ENCODE measurements around the gene MED16. TPM values are rescaled to one million over a fixed set of nuclear protein-coding genes. Genes with fewer than 3 reads are reported as not detected.

MED16 gene
- total and polyA plus RNA-seq, 2 of the 4 experiments (the other 2 are of a cell fraction): 8.1 to 40.2 TPM

- dilution Hi-C loops (cut with HindIII; ENCODE audit: low sequenced_read_pairs, unreplicated experiment) (no loop called here), in situ Hi-C loops (cut with MboI; ENCODE audit: low sequenced_read_pairs) (no loop called here), intact Hi-C loops (cut with micrococcal nuclease) (loop anchor here (1.0 to 2.0 kb wide), 2 partner anchors 56 to 314 kb away; partner anchors contain the start of gene ATP5F1D)
- no peaks in the 10 kb centered on the region for H3K27me3 ChIP-seq (ENCODE audit: control insufficient read depth, insufficient read depth, low read length)
- H3K27ac ChIP-seq (ENCODE audit: insufficient read depth, low read length): peak overlapping the region; percentile 97
- H2BK120ac ChIP-seq (ENCODE audit: low read depth, low read length): peak overlapping the region; percentile 35; the same call in 1 of the 2 replicates
- peaks cover 24% of the 10 kb centered on the region for H3K36me3 ChIP-seq (ENCODE audit: control insufficient read depth, insufficient read depth, low read length)
- peak overlapping the region; percentile 85 for H3K18ac ChIP-seq (ENCODE audit: low read depth, low read length)
- peak overlapping the region; percentile 98 for H3K9ac ChIP-seq (ENCODE audit: low read depth, low read length)
- peak overlapping the region; percentile 90; the same call in 1 of the 2 replicates for H2AK5ac ChIP-seq (ENCODE audit: low read depth, low read length)
- H4K91ac ChIP-seq (ENCODE audit: insufficient read depth, low read depth, low read length): peak overlapping the region; percentile 79
- 0% methylated on average over 2 of the region's 52 CpGs; no CpG with 5 or more reads in 1 of the 2 experiments for WGBS, 2 experiments (ENCODE audit: extremely low coverage in 2 of 2, insufficient read length in 1 of 2)
- peak overlapping the region; percentile 96 for H3K4me3 ChIP-seq (ENCODE audit: insufficient read depth, low read depth, low read length)
- ATAC-seq (ENCODE audit: low read depth) (peak; percentile 18), DNase-seq (no peak)
- ChIA-PET CTCF (interaction anchor here (1.2 kb wide), 1 partner anchor 57 kb away, joined by 3 read pairs; no protein-coding TSS in a partner anchor), POLR2A (ENCODE audit: unreplicated experiment) (no interaction called here)
- no peaks in the 10 kb centered on the region for H3K9me3 ChIP-seq (ENCODE audit: control insufficient read depth, insufficient read depth, low read length)
- H4K5ac ChIP-seq (ENCODE audit: low read depth, low read length): peak overlapping the region; percentile 67
- TF ChIP-seq BHLHE40 (IDR thresholded peaks at IDR 0.05; ENCODE audit: low read depth, low read length) (no peak), CEBPB (IDR thresholded peaks at IDR 0.05; ENCODE audit: low read depth, low read length) (peak; percentile 65), POLR2A (IDR thresholded peaks at IDR 0.05; ENCODE audit: low read depth, low read length) (peak; percentile 5; the same call in 1 of the 2 replicates)
- no peak overlapping the region for H2BK15ac ChIP-seq (ENCODE audit: low read depth, low read length)
- H3K14ac ChIP-seq (replicated peaks; ENCODE audit: low read depth, low read length): peak overlapping the region; percentile 50
- H2BK20ac ChIP-seq (ENCODE audit: low read depth, low read length): no peak overlapping the region
- H4K8ac ChIP-seq (ENCODE audit: low read depth in 2 of 2, low read length in 2 of 2): peak overlapping the region; percentile 57 to 60; a peak in 3 of 4 replicates
- peak overlapping the region; percentile 84 for H3K4ac ChIP-seq (ENCODE audit: low read depth, low read length)
- peak overlapping the region; percentile 99 for H2AK9ac ChIP-seq (replicated peaks; ENCODE audit: low read depth, low read length, poor library complexity)
- H3K23ac ChIP-seq (ENCODE audit: low read depth, low read length): peak overlapping the region; percentile 82; the same call in 1 of the 2 replicates
- H2BK5ac ChIP-seq (ENCODE audit: low read depth, low read length, poor library complexity, severe bottlenecking): peak overlapping the region; percentile 87
- no peaks in the 10 kb centered on the region for H3K9me1 ChIP-seq (ENCODE audit: insufficient read depth, low read length)
- H3K4me1 ChIP-seq (ENCODE audit: control insufficient read depth, insufficient read depth, low read length): peaks cover 5% of the 10 kb centered on the region
- peak overlapping the region; percentile 56 for H3K4me2 ChIP-seq (ENCODE audit: low read depth, low read length)
- peak overlapping the region; percentile 84 for H3K56ac ChIP-seq (ENCODE audit: extremely low read depth, insufficient read depth, low read length)
- no peak overlapping the region for H2AFZ ChIP-seq (replicated peaks; ENCODE audit: low read length, poor library complexity)
- H4K20me1 ChIP-seq (ENCODE audit: insufficient read depth, low read length): peaks cover 10% of the 10 kb centered on the region
- BruUV-seq (replicated peaks): no TSS peak
- H3K79me1 ChIP-seq (ENCODE audit: low read depth in 1 of 2, low read length in 2 of 2): peaks cover 1 to 39% of the 10 kb centered on the region in 2 experiments
These were observed 33.8 kb upstream of the MED16 start for GRCh38 chr19:926589-927350.

All from IMR-90 (cell line).